NCI-H2029 (cell line): Measurements from ENCODE around the gene SCN7A.
"Not testable (repeated sequence)": the region's sequence is repeated elsewhere in the genome, so short reads cannot be mapped to it uniquely, and the experiment has no call there.

Experiments used
- DNase-seq: peaks from one replicate; lab custom pipeline; 2025; lab: John Stamatoyannopoulos, UW

SCN7A gene

GRCh38 chr2:166360426-166360825, 133.6 kb downstream of the SCN7A start:
- DNase-seq: no peak

- not testable (repeated sequence) for DNase-seq
Observed at GRCh38 chr2:166357950-166358321, 136.1 kb downstream of the SCN7A start.

GRCh38 chr2:166357068-166357949, 136.7 kb downstream of the SCN7A start:
- DNase-seq: no peak
